HG02943 (cell line): ENCODE measurements around the gene COQ8A.

Experiments used
- ATAC-seq: cut with Tn5 transposase; IDR thresholded peaks from one replicate; pipeline ENCODE4 v1.9.1; 2021; ENCODE audit warnings: mild to moderate bottlenecking, low read depth, moderate library complexity; ENCODE audit not compliant: unreplicated experiment

Gene COQ8A

GRCh38 chr1:226971765-226972164, 31.7 kb downstream of the COQ8A start:
- ATAC-seq, result no peak

- ATAC-seq, result no peak
Observed at GRCh38 chr1:226972931-226973330, 32.8 kb downstream of the COQ8A start.

GRCh38 chr1:226973371-226973897, 33.3 kb downstream of the COQ8A start:
- no peak for ATAC-seq

GRCh38 chr1:226973898-226974543, 33.9 kb downstream of the COQ8A start:
- no peak for ATAC-seq

- no peak for ATAC-seq
Observed at GRCh38 chr1:226974544-226975258, 34.6 kb downstream of the COQ8A start.

- no peak for ATAC-seq
Observed at GRCh38 chr1:226975259-226976250, 35.5 kb downstream of the COQ8A start.

GRCh38 chr1:226976276-226976977, 36.3 kb downstream of the COQ8A start:
- ATAC-seq, result no peak

GRCh38 chr1:226976978-226977642, 37.0 kb downstream of the COQ8A start:
- no peak for ATAC-seq

GRCh38 chr1:226977643-226978431, 37.7 kb downstream of the COQ8A start:
- no peak for ATAC-seq

- ATAC-seq, result no peak
Observed at GRCh38 chr1:226978432-226979114, 38.5 kb downstream of the COQ8A start.

GRCh38 chr1:226979115-226979516, 39.0 kb downstream of the COQ8A start:
- no peak for ATAC-seq

GRCh38 chr1:226979517-226980121, 39.5 kb downstream of the COQ8A start:
- no peak for ATAC-seq

GRCh38 chr1:226980122-226980560, 40.0 kb downstream of the COQ8A start:
- ATAC-seq, result no peak

- ATAC-seq, result no peak
Observed at GRCh38 chr1:226980565-226981385, 40.7 kb downstream of the COQ8A start.

- ATAC-seq, result no peak
Observed at GRCh38 chr1:226981386-226981817, 41.3 kb downstream of the COQ8A start.

- ATAC-seq, result no peak
Observed at GRCh38 chr1:226981838-226982237, 41.7 kb downstream of the COQ8A start.
